Measurements from ENCODE around the gene PTPRN2. TPM values are rescaled to one million over a fixed set of nuclear protein-coding genes. Genes with fewer than 3 reads are reported as not detected.

The PTPRN2 gene
- total RNA-seq, 1 donor from 2014 or later: 0.41 TPM

- Mint-ChIP-seq H3K27ac (no peak overlapping the region), H3K4me3 (no peak overlapping the region), H3K36me3 (ENCODE audit: low read depth) (no peaks in the 10 kb centered on the region), H3K27me3 (ENCODE audit: insufficient read depth) (no peaks in the 10 kb centered on the region), H3K9me3 (no peaks in the 10 kb centered on the region), H3K4me1 (ENCODE audit: low read depth) (no peaks in the 10 kb centered on the region)
- no peak for DNase-seq (ENCODE audit: low spot score)
- intact Hi-C loops (cut with micrococcal nuclease): no loop called here
Measured at GRCh38 chr7:157796846-157797245, 790.8 kb downstream of the PTPRN2 start.

DNA sequence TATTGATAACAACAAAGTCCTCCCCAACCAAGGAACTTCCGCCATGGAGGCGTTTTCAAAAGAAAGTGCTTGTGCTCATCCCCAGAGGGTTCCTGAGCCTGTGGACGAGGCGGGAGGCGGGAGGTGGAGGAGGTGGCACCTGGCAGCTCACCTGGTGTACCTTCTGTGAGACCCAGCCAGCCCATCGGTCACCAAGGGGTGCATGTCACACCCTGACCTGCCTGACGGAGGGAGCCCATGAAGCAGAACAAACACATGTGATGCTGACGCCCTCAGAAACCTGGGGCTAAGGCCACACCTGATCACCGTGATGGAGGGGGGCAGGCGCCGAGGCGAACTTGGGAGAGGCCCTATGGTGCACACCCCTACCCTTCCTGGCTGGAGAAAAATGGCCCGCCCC is 792.0 kb downstream of the PTPRN2 start:
- H3K36me3 Mint-ChIP-seq (ENCODE audit: low read depth): no peaks in the 10 kb centered on the region

DNA sequence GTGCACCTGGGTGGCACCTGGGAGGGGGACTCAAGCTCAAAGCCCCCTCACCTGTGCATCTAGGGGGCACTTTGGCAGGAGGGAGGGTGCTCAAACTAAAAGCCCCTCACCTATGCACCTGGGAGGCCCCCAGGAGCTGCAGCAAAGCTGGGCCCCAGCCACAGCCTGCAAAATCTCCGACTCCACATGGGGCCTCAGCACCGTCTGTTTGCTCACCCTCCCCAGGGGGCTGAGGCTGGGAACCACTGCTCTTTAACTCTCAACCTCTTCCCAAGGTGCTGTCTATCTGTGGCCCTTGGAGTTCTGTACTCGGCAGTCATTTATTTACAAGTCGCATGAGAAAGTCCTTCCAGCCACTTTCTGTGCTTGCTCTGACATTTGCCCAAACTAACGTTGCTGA is 792.4 kb downstream of the PTPRN2 start:
- intact Hi-C loops (cut with micrococcal nuclease): no loop called here
- no peaks in the 10 kb centered on the region for H3K4me1 Mint-ChIP-seq (ENCODE audit: low read depth)
- H3K27ac Mint-ChIP-seq: no peak overlapping the region
- no peak for DNase-seq (ENCODE audit: low spot score)
- no peaks in the 10 kb centered on the region for H3K36me3 Mint-ChIP-seq (ENCODE audit: low read depth)
- no peak overlapping the region for H3K4me3 Mint-ChIP-seq
- no peaks in the 10 kb centered on the region for H3K27me3 Mint-ChIP-seq (ENCODE audit: insufficient read depth)
- no peaks in the 10 kb centered on the region for H3K9me3 Mint-ChIP-seq

More for the DNA sequence above, 792.0 kb downstream of the PTPRN2 start:
- no peak for DNase-seq (ENCODE audit: low spot score)
- Mint-ChIP-seq H3K9me3 (no peaks in the 10 kb centered on the region), H3K4me3 (no peak overlapping the region), H3K27ac (no peak overlapping the region), H3K27me3 (ENCODE audit: insufficient read depth) (no peaks in the 10 kb centered on the region), H3K4me1 (ENCODE audit: low read depth) (no peaks in the 10 kb centered on the region)
- intact Hi-C loops (cut with micrococcal nuclease): no loop called here

- Mint-ChIP-seq H3K27me3 (ENCODE audit: insufficient read depth) (no peaks in the 10 kb centered on the region), H3K9me3 (no peaks in the 10 kb centered on the region), H3K27ac (no peak overlapping the region), H3K36me3 (ENCODE audit: low read depth) (no peaks in the 10 kb centered on the region), H3K4me3 (no peak overlapping the region), H3K4me1 (ENCODE audit: low read depth) (no peaks in the 10 kb centered on the region)
- DNase-seq (ENCODE audit: low spot score): no peak
- intact Hi-C loops (cut with micrococcal nuclease): no loop called here
Measured at GRCh38 chr7:157794746-157795065, 792.9 kb downstream of the PTPRN2 start.

DNA sequence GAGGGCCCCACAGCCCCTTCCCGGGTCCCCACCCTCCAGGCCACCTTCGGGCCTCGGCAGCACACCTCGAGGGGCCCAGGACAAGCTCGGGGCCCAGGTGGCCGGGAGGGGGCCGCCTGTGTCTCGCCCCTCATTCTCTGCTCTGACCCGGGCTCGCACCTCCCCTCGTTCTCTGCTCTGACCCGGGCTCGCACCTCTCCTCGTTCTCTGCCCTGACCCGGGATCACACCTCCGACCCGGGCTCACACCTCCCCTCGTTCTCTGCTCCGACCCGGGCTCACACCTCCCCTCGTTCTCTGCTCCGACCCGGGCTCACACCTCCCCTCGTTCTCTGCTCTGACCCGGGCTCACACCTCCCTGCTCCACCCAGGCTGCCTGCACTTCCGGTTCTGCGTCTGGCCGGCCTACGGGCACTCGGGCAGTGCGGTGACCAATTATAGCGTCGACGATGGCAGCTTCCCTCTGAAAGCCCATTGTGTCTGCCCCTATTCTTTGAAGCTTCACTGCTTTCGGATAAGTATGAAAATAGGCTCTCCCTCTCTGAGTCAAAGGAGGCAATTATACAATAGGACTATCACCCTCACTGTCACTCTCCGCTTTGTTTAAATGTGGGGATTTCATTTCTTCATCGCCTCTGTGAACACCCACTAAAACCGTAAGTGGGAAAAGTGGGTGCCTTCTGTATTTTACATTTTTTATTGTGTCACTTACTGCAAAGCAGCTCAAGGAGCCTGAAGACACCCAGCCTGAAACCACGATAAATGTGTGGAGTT is 793.5 kb downstream of the PTPRN2 start:
- Mint-ChIP-seq H3K27ac (no peak overlapping the region), H3K36me3 (ENCODE audit: low read depth) (no peaks in the 10 kb centered on the region), H3K9me3 (no peaks in the 10 kb centered on the region), H3K4me3 (no peak overlapping the region), H3K4me1 (ENCODE audit: low read depth) (no peaks in the 10 kb centered on the region), H3K27me3 (ENCODE audit: insufficient read depth) (no peaks in the 10 kb centered on the region)
- intact Hi-C loops (cut with micrococcal nuclease): no loop called here
- no peak for DNase-seq (ENCODE audit: low spot score)

- Mint-ChIP-seq H3K27me3 (ENCODE audit: insufficient read depth) (no peaks in the 10 kb centered on the region), H3K27ac (no peak overlapping the region), H3K4me1 (ENCODE audit: low read depth) (no peaks in the 10 kb centered on the region), H3K4me3 (no peak overlapping the region), H3K9me3 (no peaks in the 10 kb centered on the region), H3K36me3 (ENCODE audit: low read depth) (no peaks in the 10 kb centered on the region)
- intact Hi-C loops (cut with micrococcal nuclease): no loop called here
- DNase-seq (ENCODE audit: low spot score): no peak
Measured at GRCh38 chr7:157793087-157793353, 794.6 kb downstream of the PTPRN2 start.

GRCh38 chr7:157792241-157793086 is 795.2 kb downstream of the PTPRN2 start:
- intact Hi-C loops (cut with micrococcal nuclease): no loop called here
- no peaks in the 10 kb centered on the region for H3K4me1 Mint-ChIP-seq (ENCODE audit: low read depth)
- H3K27ac Mint-ChIP-seq: no peak overlapping the region
- H3K36me3 Mint-ChIP-seq (ENCODE audit: low read depth): no peaks in the 10 kb centered on the region
- H3K4me3 Mint-ChIP-seq: no peak overlapping the region
- H3K27me3 Mint-ChIP-seq (ENCODE audit: insufficient read depth): no peaks in the 10 kb centered on the region
- no peak for DNase-seq (ENCODE audit: low spot score)
- H3K9me3 Mint-ChIP-seq: no peaks in the 10 kb centered on the region

DNA sequence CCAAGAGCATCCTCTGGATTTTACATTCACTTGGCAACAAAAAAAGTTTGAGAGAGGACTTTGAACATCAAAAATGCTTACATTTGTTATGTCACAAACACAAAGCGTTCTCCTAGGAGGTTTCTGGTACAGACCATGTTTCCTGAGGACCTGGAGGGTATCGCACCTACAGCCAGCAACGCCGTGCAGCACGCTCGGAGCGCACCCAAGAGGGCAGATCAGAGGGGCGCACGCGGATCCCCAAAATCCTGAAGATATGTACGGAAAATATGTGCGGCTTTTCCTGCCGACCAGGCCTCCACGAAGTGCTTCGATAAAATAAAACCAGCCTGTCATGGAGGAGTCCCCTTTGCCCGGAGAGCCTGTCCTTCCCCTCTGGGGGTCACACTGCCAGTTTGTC is 796.0 kb downstream of the PTPRN2 start:
- DNase-seq (ENCODE audit: low spot score): no peak
- intact Hi-C loops (cut with micrococcal nuclease): no loop called here
- H3K4me3 Mint-ChIP-seq: no peak overlapping the region
- H3K36me3 Mint-ChIP-seq (ENCODE audit: low read depth): no peaks in the 10 kb centered on the region
- no peak overlapping the region for H3K27ac Mint-ChIP-seq
- no peaks in the 10 kb centered on the region for H3K27me3 Mint-ChIP-seq (ENCODE audit: insufficient read depth)
- no peaks in the 10 kb centered on the region for H3K9me3 Mint-ChIP-seq
- no peaks in the 10 kb centered on the region for H3K4me1 Mint-ChIP-seq (ENCODE audit: low read depth)

GRCh38 chr7:157791261-157791660 is 796.4 kb downstream of the PTPRN2 start:
- Mint-ChIP-seq H3K9me3 (no peaks in the 10 kb centered on the region), H3K4me1 (ENCODE audit: low read depth) (no peaks in the 10 kb centered on the region), H3K4me3 (no peak overlapping the region), H3K36me3 (ENCODE audit: low read depth) (no peaks in the 10 kb centered on the region), H3K27me3 (ENCODE audit: insufficient read depth) (no peaks in the 10 kb centered on the region), H3K27ac (no peak overlapping the region)
- no peak for DNase-seq (ENCODE audit: low spot score)
- intact Hi-C loops (cut with micrococcal nuclease): no loop called here

DNA sequence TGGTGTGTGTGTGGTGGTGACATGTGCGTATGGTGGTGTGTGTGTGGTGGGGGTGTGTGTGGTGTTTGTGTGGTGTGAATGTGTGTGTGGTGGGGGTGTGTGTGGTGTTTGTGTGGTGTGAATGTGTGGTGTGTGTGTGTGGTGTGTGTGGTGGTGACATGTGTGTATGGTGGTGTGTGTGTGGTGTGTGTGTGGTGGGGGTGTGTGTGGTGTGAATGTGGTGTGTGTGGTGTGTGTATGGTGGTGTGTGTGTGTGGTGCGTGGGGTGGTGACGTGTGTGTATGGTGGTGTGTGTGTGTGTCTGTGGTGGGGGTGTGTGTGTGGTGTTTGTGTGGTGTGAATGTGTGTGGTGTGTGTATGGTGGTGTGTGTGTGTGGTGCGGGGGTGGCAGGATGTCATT is 797.7 kb downstream of the PTPRN2 start:
- intact Hi-C loops (cut with micrococcal nuclease): no loop called here
- Mint-ChIP-seq H3K4me1 (ENCODE audit: low read depth) (no peaks in the 10 kb centered on the region), H3K4me3 (no peak overlapping the region), H3K27me3 (ENCODE audit: insufficient read depth) (no peaks in the 10 kb centered on the region), H3K36me3 (ENCODE audit: low read depth) (no peaks in the 10 kb centered on the region), H3K27ac (no peak overlapping the region), H3K9me3 (no peaks in the 10 kb centered on the region)
- no peak for DNase-seq (ENCODE audit: low spot score)

GRCh38 chr7:157789094-157789493 is 798.5 kb downstream of the PTPRN2 start:
- intact Hi-C loops (cut with micrococcal nuclease): no loop called here
- no peaks in the 10 kb centered on the region for H3K4me1 Mint-ChIP-seq (ENCODE audit: low read depth)
- no peaks in the 10 kb centered on the region for H3K9me3 Mint-ChIP-seq
- H3K27me3 Mint-ChIP-seq (ENCODE audit: insufficient read depth): no peaks in the 10 kb centered on the region
- no peak for DNase-seq (ENCODE audit: low spot score)
- no peaks in the 10 kb centered on the region for H3K36me3 Mint-ChIP-seq (ENCODE audit: low read depth)
- H3K27ac Mint-ChIP-seq: no peak overlapping the region
- H3K4me3 Mint-ChIP-seq: no peak overlapping the region

- H3K36me3 Mint-ChIP-seq (ENCODE audit: low read depth): no peaks in the 10 kb centered on the region
- DNase-seq (ENCODE audit: low spot score): no peak
- no peaks in the 10 kb centered on the region for H3K9me3 Mint-ChIP-seq
- no peaks in the 10 kb centered on the region for H3K27me3 Mint-ChIP-seq (ENCODE audit: insufficient read depth)
- intact Hi-C loops (cut with micrococcal nuclease): no loop called here
- H3K27ac Mint-ChIP-seq: no peak overlapping the region
- H3K4me1 Mint-ChIP-seq (ENCODE audit: low read depth): no peaks in the 10 kb centered on the region
- no peak overlapping the region for H3K4me3 Mint-ChIP-seq
Measured at GRCh38 chr7:157788573-157788972, 799.0 kb downstream of the PTPRN2 start.

GRCh38 chr7:157787275-157787701 is 800.3 kb downstream of the PTPRN2 start:
- Mint-ChIP-seq H3K4me1 (ENCODE audit: low read depth) (no peaks in the 10 kb centered on the region), H3K4me3 (no peak overlapping the region), H3K36me3 (ENCODE audit: low read depth) (no peaks in the 10 kb centered on the region), H3K9me3 (no peaks in the 10 kb centered on the region), H3K27ac (no peak overlapping the region), H3K27me3 (ENCODE audit: insufficient read depth) (no peaks in the 10 kb centered on the region)
- intact Hi-C loops (cut with micrococcal nuclease): no loop called here
- no peak for DNase-seq (ENCODE audit: low spot score)

Data from activated T-helper 1 cell treated with anti-CD3 and anti-CD28 coated beads, Interleukin-12 subunit alpha, Interleukin-12 subunit beta, Interleukin-2, Interleukin-4 antibody, amounts not matched to agents 30 ng/mL and 10 ng/mL and 1 ng/mL, durations not matched to agents 14 hours and 24 hours and 36 hours (primary cell).